Activated CD4-positive, alpha-beta T cell treated with anti-CD3 and anti-CD28 coated beads for 24 hours (primary cell): Measurements from ENCODE around the gene SLC29A3.

Experiments
- DNase-seq, 2 donors: peaks; one replicate each; pipeline ENCODE4 v3.0.0-alpha.2; 2020; ENCODE audit warnings: low read depth in 2 of 2

The SLC29A3 gene

GRCh38 chr10:71392791-71393781 is 74.0 kb downstream of the SLC29A3 start:
- DNase-seq = no peak

- DNase-seq = no peak
These were observed 74.9 kb downstream of the SLC29A3 start for GRCh38 chr10:71393841-71394475.

GRCh38 chr10:71394926-71395562 is 76.0 kb downstream of the SLC29A3 start:
- DNase-seq = no peak

GRCh38 chr10:71395621-71396020 is 76.6 kb downstream of the SLC29A3 start:
- no peak for DNase-seq

- no peak for DNase-seq
These were observed 77.1 kb downstream of the SLC29A3 start for GRCh38 chr10:71396084-71396710.

GRCh38 chr10:71396711-71397295 is 77.7 kb downstream of the SLC29A3 start, which contains the start of gene CDH23:
CDH23 (plus strand) TSS chr10:71396920; CDS start chr10:71439832, 42,912 bp downstream.
- no peak for DNase-seq

- no peak for DNase-seq
These were observed 78.5 kb downstream of the SLC29A3 start for GRCh38 chr10:71397296-71398212.

- DNase-seq = no peak
These were observed 79.9 kb downstream of the SLC29A3 start for GRCh38 chr10:71398976-71399375.

GRCh38 chr10:71399946-71400345 is 80.9 kb downstream of the SLC29A3 start:
- no peak for DNase-seq

GRCh38 chr10:71401056-71401455 is 82.0 kb downstream of the SLC29A3 start:
- DNase-seq = no peak

GRCh38 chr10:71402005-71402404 is 82.9 kb downstream of the SLC29A3 start:
- DNase-seq = no peak

- DNase-seq = no peak
These were observed 85.6 kb downstream of the SLC29A3 start for GRCh38 chr10:71404503-71405295.

- DNase-seq = no peak
These were observed 87.8 kb downstream of the SLC29A3 start for GRCh38 chr10:71406878-71407277.

GRCh38 chr10:71408436-71409225 is 89.6 kb downstream of the SLC29A3 start:
- DNase-seq = no peak

- DNase-seq = no peak
These were observed 90.6 kb downstream of the SLC29A3 start for GRCh38 chr10:71409516-71410104.
